HAP-1 (cell line): ENCODE measurements around the gene KDF1.

Source experiments
- DNase-seq, 2 experiments: peaks; one replicate each; pipeline ENCODE4 v3.0.0-alpha.2; 2016 to 2020; ENCODE audit warnings: low spot score in 2 of 2
- H3K27me3 ChIP-seq: fragments of 250-450 bp; sonication (Bioruptor Pico); 2 replicates; pipeline ENCODE4 v1.5.1; 2020; ENCODE audit warnings: low read depth, mild to moderate bottlenecking, moderate library complexity
- H3K36me3 ChIP-seq: fragments of 250-450 bp; sonication (Bioruptor Pico); replicated peaks from 2 replicates; pipeline ENCODE4 v1.5.1; 2020; ENCODE audit warnings: mild to moderate bottlenecking
- H3K4me1 ChIP-seq: fragments of 250-450 bp; sonication (Bioruptor Pico); 2 replicates; pipeline ENCODE4 v1.5.1; 2020; ENCODE audit warnings: mild to moderate bottlenecking
- H3K4me3 ChIP-seq: fragments of 250-450 bp; sonication (Bioruptor Pico); 2 replicates; pipeline ENCODE4 v1.5.1; 2020; ENCODE audit warnings: mild to moderate bottlenecking, moderate library complexity
- H3K9me3 ChIP-seq: fragments of 250-450 bp; sonication (Bioruptor Pico); 2 replicates; pipeline ENCODE4 v1.5.1; 2020; ENCODE audit warnings: mild to moderate bottlenecking, moderate library complexity
- in situ Hi-C: fragments of 300-500 bp; cut with MboI; formaldehyde crosslinking; loops from 3 replicates; pipeline ENCODE4 v1.14.3; 2020; ENCODE audit warnings: low sequenced_read_pairs, inconsistent platforms, mixed read lengths

The KDF1 gene

GRCh38 chr1:26959722-26960624 is at the start of gene KDF1:
Gene KDF1, minus strand, starts transcription at chr1:26960468. Its CDS starts 8,088 bp downstream, at chr1:26952380.
- no peaks in the 10 kb centered on the region for H3K36me3 ChIP-seq
- no peaks in the 10 kb centered on the region; the same call in 1 of the 2 replicates for H3K4me1 ChIP-seq
- peaks cover 50% of the 10 kb centered on the region for H3K27me3 ChIP-seq
- in situ Hi-C loops, result no loop called here
- no peaks in the 10 kb centered on the region for H3K9me3 ChIP-seq
- DNase-seq, result no peak
- H3K4me3 ChIP-seq, result no peak within 1 kb of the TSS

- Histone ChIP-seq H3K4me1 (peaks cover 23% of the 10 kb centered on the region), H3K36me3 (peaks cover 3% of the 10 kb centered on the region), H3K4me3 (no peak overlapping the region), H3K27me3 (no peaks in the 10 kb centered on the region), H3K9me3 (no peaks in the 10 kb centered on the region)
- DNase-seq, result no peak
- in situ Hi-C loops, result no loop called here
Measured at GRCh38 chr1:27009601-27010197, 49.4 kb upstream of the KDF1 start.

- Histone ChIP-seq H3K27me3 (no peaks in the 10 kb centered on the region), H3K9me3 (no peaks in the 10 kb centered on the region), H3K4me1 (peaks cover 23% of the 10 kb centered on the region), H3K36me3 (peaks cover 3% of the 10 kb centered on the region), H3K4me3 (no peak overlapping the region)
- in situ Hi-C loops, result no loop called here
- DNase-seq, result no peak
Measured at GRCh38 chr1:27007909-27008582, 47.8 kb upstream of the KDF1 start.

DNA sequence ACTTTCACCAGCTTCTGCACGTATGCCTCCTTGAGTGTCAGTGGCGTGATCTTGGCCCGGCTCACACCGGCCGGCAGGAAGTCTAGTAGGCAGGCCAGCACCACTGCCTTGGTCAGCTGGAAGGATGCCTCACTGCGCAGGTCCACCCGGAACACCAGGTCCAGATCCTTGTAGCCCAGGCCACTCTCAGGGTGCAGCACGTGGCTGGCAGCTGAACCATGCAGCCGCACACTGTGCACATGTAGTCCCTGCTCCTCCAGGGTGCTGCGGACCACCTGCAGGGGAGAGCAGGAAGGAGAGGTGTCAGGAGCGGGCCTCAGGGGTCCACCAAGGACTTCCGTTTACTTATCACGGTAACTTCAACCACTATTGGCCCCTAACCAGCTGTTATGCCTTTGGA is 46.4 kb upstream of the KDF1 start:
- peaks cover 3% of the 10 kb centered on the region for H3K36me3 ChIP-seq
- in situ Hi-C loops, result no loop called here
- H3K4me1 ChIP-seq, result peaks cover 17% of the 10 kb centered on the region
- no peak for DNase-seq
- no peak overlapping the region for H3K4me3 ChIP-seq
- H3K27me3 ChIP-seq, result no peaks in the 10 kb centered on the region
- H3K9me3 ChIP-seq, result no peaks in the 10 kb centered on the region

DNA sequence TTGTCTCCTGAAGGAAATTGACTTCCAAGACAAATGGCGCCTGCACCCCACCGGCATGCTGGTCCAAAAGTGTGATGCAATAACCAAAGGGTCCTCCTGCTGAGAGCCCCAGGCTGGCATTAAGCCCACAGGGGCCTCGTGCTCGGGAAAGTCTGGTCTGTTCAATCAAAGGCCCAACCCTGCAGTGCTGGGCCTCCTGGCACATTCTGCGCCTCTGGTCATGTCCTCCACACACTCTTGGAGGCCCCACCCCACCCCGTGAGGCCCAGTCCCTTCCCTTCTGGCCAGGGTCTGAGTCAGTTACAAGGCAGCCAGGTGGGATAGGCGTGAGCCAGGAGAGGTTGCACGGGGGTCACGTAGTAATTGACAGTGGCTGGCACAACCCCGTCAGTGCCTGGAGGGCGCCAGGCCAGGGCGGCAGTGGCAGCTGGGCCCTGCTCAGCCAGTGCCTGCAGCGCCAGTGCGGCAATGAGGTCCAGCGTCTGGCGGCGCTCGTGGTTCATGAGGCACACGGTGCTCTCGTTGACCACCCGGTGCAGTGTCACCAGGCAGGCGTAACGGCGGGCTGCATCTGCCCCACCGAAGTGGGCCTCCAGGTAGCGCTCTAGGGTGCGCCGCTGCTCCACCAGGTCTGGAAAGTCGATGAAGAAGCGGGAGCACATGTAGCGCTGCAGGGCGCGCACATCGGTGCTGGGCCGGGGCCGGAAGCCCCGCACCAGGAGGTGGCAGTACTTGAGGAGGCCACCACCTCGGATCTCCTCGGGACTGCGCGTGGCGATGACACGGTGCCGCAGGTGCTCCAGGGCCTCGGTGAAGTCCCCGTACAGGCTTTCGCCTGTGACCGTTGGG is 45.6 kb upstream of the KDF1 start:
- peaks cover 8% of the 10 kb centered on the region for H3K4me1 ChIP-seq
- H3K4me3 ChIP-seq, result no peak overlapping the region
- no peaks in the 10 kb centered on the region for H3K27me3 ChIP-seq
- H3K36me3 ChIP-seq, result peaks cover 3% of the 10 kb centered on the region
- in situ Hi-C loops, result no loop called here
- no peak for DNase-seq
- H3K9me3 ChIP-seq, result no peaks in the 10 kb centered on the region

GRCh38 chr1:27005166-27005530 is 44.9 kb upstream of the KDF1 start:
- no peak overlapping the region for H3K4me3 ChIP-seq
- peaks cover 3% of the 10 kb centered on the region; the same call in 1 of the 2 replicates for H3K4me1 ChIP-seq
- in situ Hi-C loops, result no loop called here
- peaks cover 3% of the 10 kb centered on the region for H3K36me3 ChIP-seq
- no peaks in the 10 kb centered on the region for H3K9me3 ChIP-seq
- no peak for DNase-seq
- H3K27me3 ChIP-seq, result no peaks in the 10 kb centered on the region

DNA sequence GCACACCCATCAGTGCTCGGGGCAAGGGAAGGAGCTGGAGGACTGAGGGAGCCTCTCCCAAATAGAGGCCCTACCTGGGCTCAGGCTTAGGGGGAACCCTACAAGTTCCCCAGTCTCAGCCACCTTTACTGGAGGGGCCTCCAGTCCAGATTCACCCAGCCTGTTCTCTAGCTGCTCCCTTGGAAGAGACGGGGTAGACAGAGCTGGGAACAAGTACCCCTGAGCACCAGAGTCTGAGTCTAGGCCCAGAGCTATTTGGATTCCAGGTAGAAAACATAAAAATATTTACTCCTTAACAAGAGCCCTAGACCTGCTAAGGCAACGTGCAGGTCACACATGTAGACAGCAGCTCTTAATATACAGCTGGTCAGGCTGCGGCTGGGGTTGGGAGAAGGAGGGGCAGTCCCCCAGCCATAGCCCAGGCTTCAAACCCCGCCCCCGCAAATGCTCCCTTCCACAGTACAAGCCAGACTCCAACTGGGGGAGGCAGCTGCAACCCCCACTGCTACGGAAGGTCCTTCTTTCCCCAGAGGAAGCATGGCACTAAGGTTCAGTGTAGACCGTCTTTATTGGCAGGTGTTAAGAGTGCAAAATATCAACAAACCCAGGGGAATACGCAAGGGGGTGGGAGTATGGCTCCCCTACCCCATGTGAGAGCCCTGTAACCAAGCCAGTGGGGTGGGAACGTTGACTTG is 44.4 kb upstream of the KDF1 start:
- no peak overlapping the region for H3K4me3 ChIP-seq
- H3K27me3 ChIP-seq, result no peaks in the 10 kb centered on the region
- H3K36me3 ChIP-seq, result peaks cover 3% of the 10 kb centered on the region
- in situ Hi-C loops, result no loop called here
- no peaks in the 10 kb centered on the region for H3K9me3 ChIP-seq
- H3K4me1 ChIP-seq, result peaks cover 6% of the 10 kb centered on the region
- DNase-seq, result no peak

- no peaks in the 10 kb centered on the region for H3K9me3 ChIP-seq
- H3K27me3 ChIP-seq, result no peaks in the 10 kb centered on the region
- no peak for DNase-seq
- in situ Hi-C loops, result no loop called here
- peaks cover 3% of the 10 kb centered on the region for H3K36me3 ChIP-seq
- no peak overlapping the region for H3K4me3 ChIP-seq
- peaks cover 12% of the 10 kb centered on the region for H3K4me1 ChIP-seq
Measured at GRCh38 chr1:27003745-27004470, 43.6 kb upstream of the KDF1 start.

GRCh38 chr1:27001570-27002360 is 41.5 kb upstream of the KDF1 start:
- H3K4me1 ChIP-seq, result peaks cover 17% of the 10 kb centered on the region
- H3K4me3 ChIP-seq, result no peak overlapping the region
- no peaks in the 10 kb centered on the region for H3K27me3 ChIP-seq
- no peaks in the 10 kb centered on the region for H3K9me3 ChIP-seq
- peaks cover 3% of the 10 kb centered on the region for H3K36me3 ChIP-seq
- in situ Hi-C loops, result no loop called here
- DNase-seq, result no peak

- DNase-seq, result no peak
- in situ Hi-C loops, result no loop called here
- Histone ChIP-seq H3K4me3 (no peak overlapping the region), H3K27me3 (no peaks in the 10 kb centered on the region), H3K4me1 (peaks cover 17% of the 10 kb centered on the region), H3K36me3 (peaks cover 3% of the 10 kb centered on the region), H3K9me3 (no peaks in the 10 kb centered on the region)
Measured at GRCh38 chr1:27000817-27001460, 40.7 kb upstream of the KDF1 start.

- H3K9me3 ChIP-seq, result no peaks in the 10 kb centered on the region
- in situ Hi-C loops, result no loop called here
- H3K4me1 ChIP-seq, result peaks cover 21% of the 10 kb centered on the region
- DNase-seq, result no peak
- no peak overlapping the region for H3K4me3 ChIP-seq
- no peaks in the 10 kb centered on the region for H3K27me3 ChIP-seq
- H3K36me3 ChIP-seq, result peaks cover 2% of the 10 kb centered on the region
Measured at GRCh38 chr1:27000090-27000816, 40.0 kb upstream of the KDF1 start.
